AG08395 (cell line): ENCODE measurements around the gene BRSK1.

Experiments used
- DNase-seq: peaks from one replicate; pipeline ENCODE4 v3.0.0; 2012; ENCODE audit warnings: mixed read lengths, low spot score

BRSK1 gene

DNA sequence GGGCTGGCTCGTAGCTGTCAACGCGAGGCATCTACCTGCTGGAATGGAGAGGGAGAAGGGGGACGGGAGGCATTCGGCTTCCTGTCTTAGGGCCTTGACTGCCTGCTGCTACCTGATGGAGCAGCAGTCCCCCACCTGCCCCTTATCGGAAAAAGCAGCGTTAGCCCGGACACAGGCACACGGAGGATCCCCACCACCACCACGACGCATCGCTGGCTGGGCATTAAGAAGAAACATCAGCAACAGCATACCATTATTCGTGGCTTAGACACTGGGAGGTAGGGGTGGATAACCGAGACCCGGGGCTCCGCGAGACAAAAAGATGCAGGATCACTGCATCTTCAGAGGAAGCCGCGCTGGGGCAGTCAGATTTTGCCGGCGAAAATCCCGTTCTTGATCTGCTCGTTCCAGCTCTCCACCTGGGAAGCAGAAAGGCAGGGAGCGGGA is 69.6 kb downstream of the BRSK1 start:
- DNase-seq, result no peak

DNA sequence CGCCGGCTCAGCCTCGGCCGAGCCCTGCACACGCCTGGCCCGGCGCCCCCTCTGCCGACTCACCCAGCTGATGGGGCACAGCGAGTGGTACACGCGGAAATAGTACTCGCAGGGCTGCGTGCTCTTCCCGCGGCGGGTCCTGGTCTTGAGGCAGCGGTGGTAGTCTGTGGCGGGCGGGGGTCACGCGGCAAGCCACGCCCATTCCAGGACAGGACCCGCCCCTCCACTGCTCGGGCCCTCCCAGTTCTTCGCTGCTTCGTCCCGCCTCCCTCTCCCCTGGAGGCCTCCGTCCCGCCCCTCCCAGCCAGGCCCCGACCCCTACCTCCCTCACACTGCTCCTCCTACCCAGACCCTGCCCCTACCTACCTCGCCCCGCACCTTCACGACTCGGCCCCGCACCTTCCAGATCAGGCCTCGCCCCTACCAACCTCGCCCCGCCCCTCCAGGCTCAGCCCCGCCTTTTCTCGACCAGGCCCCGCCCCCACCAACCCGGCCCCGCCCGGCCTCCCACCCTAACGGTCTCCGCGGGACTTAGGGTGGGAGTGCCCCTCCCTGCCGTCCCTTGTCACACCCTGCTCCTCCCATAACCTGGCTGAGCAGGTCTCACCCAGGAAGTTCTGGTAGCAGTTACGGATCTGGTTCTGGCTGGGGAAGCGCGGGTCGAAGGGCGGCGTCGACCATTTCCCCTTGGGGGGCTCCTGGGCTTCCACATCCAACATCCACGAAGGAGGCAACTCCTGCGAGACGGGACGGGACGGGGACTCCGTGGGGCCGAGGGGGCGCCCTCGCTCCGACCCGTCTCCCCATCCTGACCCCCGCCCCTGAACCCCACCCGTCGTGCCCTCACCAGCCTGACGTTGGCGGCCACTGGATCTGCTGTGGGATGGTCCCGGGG is 70.3 kb downstream of the BRSK1 start:
- DNase-seq, result peak; percentile 82

DNA sequence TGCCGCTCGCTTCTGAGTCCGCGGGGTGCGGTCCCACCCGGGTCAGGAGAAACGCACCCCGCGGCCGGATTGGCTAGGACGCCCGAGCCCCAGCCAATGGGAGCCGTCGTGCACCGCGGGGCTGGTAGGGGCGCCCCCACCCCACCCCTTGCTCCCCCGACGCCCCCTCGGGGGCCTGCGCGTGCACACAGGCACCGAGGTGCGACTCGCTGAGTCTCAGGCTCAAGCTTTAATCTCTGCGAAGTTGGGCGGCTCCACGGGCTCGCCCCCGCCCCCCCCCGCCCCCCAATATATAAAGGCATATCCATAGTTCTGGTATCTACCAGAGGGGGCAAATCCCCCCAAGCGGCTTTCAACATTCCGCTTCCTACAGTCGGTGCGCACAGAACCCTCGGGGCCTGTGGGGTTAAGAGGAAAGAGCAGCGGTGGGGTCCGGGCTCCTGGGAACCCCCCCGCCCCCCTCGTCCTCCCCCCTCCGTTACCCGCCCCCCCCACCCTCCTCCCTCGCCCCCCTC is 71.0 kb downstream of the BRSK1 start, which contains the start of gene COX6B2:
Gene COX6B2 (minus strand): TSS at position 22 of the 515 bp plus-strand sequence. CDS start 198 bp downstream, outside the sequence.
- no peak for DNase-seq

GRCh38 chr19:55355213-55355821 is 71.5 kb downstream of the BRSK1 start:
- DNase-seq, result no peak

DNA sequence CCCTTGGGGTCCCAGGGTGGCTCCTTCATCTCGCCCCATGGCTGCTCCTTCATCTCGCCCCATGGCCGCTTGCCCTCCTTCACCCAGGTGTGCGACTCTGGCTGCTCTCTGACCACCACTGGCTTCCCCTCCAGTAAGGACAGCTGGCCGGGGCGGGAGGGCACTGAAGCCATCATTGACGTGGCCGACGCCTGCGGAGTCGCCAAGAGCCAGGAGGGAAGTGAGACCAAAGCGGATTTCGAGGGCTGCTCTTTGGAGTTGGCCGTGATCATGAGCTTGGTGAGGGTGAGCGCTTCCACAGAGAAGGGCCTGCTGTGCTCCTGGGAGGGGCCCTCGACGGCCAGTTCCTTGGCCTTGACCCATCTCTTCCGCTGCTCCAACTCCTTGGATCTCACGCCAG is 74.7 kb downstream of the BRSK1 start:
- DNase-seq, result no peak

- no peak for DNase-seq
Observed at GRCh38 chr19:55358943-55359908, 75.4 kb downstream of the BRSK1 start.

DNA sequence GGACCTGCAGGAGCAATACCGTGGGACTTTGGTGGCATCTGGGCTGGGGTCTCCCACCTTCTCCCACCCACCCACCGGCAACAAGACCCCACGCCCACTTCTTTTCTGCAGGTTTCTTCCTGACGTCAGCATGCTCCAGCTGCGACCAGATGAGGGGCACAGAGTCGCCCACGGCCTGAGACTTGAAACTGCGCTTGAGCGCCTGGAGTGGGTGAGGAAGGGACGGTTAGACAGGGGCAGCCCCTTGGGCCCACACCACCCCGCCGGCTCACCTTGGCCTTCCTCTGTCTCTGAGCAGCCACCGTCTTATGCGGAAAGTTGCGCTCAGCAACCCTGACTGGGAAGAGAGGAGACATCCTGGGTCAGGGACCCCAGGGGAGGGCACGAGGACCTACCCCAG is 77.1 kb downstream of the BRSK1 start:
- no peak for DNase-seq
